ENCODE results near the gene FASLG.

- TF ChIP-seq CTCF (IDR thresholded peaks at IDR 0.05) (no peak), POLR2AphosphoS5 (IDR thresholded peaks at IDR 0.05) (no peak)
These were observed 11.4 kb downstream of the FASLG start for GRCh38 chr1:172670316-172670715.
